Smooth muscle cell (in vitro differentiated cells): ENCODE data around the gene OR56B4. TPM values are rescaled to one million over a fixed set of nuclear protein-coding genes. Genes with fewer than 3 reads are reported as not detected.

Experiments
- DNase-seq: peaks from one replicate; lab custom pipeline; 2025; ENCODE audit not compliant: unreplicated experiment; lab: John Stamatoyannopoulos, UW
- H2AFZ ChIP-seq: fragments of 200-600 bp; sonication (generic); 2 replicates; pipeline ENCODE4 v1.6.0; 2016; ENCODE audit warnings: antibody characterized with exemption, low read depth, mild to moderate bottlenecking
- H3F3A ChIP-seq: fragments of 200-600 bp; sonication (generic); 2 replicates; pipeline ENCODE4 v1.6.0; 2017; ENCODE audit warnings: antibody characterized with exemption, low read depth
- H3K27ac ChIP-seq: fragments of 200-600 bp; sonication (generic); 2 replicates; pipeline ENCODE4 v1.5.1; 2016; ENCODE audit warnings: low read depth, mild to moderate bottlenecking
- H3K27me3 ChIP-seq: fragments of 200-600 bp; sonication (generic); 2 replicates; pipeline ENCODE4 v1.6.1; 2016; ENCODE audit warnings: low read depth, mild to moderate bottlenecking
- H3K36me3 ChIP-seq: fragments of 200-600 bp; sonication (generic); 2 replicates; pipeline ENCODE4 v1.5.1; 2016; ENCODE audit warnings: low read depth
- H3K4me1 ChIP-seq: fragments of 200-600 bp; sonication (generic); 2 replicates; pipeline ENCODE4 v1.5.1; 2016; ENCODE audit warnings: low read depth
- H3K4me2 ChIP-seq: fragments of 200-600 bp; sonication (generic); 2 replicates; pipeline ENCODE4 v1.6.0; 2016; ENCODE audit warnings: mild to moderate bottlenecking
- H3K4me3 ChIP-seq: fragments of 200-600 bp; sonication (generic); 2 replicates; pipeline ENCODE4 v1.5.1; 2016; ENCODE audit warnings: mild to moderate bottlenecking
- H3K79me2 ChIP-seq: fragments of 200-600 bp; sonication (generic); 2 replicates; pipeline ENCODE4 v1.6.0; 2016; ENCODE audit warnings: low read depth, mild to moderate bottlenecking
- H3K9ac ChIP-seq: fragments of 200-600 bp; sonication (generic); 2 replicates; pipeline ENCODE4 v1.6.0; 2016; ENCODE audit warnings: low read depth
- H3K9me3 ChIP-seq: fragments of 200-600 bp; sonication (generic); replicated peaks from 2 replicates; pipeline ENCODE4 v1.5.1; 2016; ENCODE audit warnings: low read depth
- H4K20me1 ChIP-seq: fragments of 200-600 bp; sonication (generic); 2 replicates; pipeline ENCODE4 v1.6.0; 2016; ENCODE audit warnings: low read depth
- CTCF ChIP-seq: fragments of 200-600 bp; sonication (generic); IDR thresholded peaks from 2 replicates; pipeline ENCODE4 v1.5.1; 2017; ENCODE audit warnings: borderline replicate concordance, mild to moderate bottlenecking, antibody characterized with exemption; ENCODE audit not compliant: insufficient read depth, poor library complexity, severe bottlenecking
- WGBS: methylation state at CpG from one replicate; pipeline ENCODE4 v1.1.7; 2016; ENCODE audit warnings: low lambda C conversion rate; 5-methylcytosine and 5-hydroxymethylcytosine counted together
- polyA plus RNA-seq: library from polyadenylated mRNA; unstranded; fragments of >200 nt; fragmentation: Nextera tagmentation; extraction: Ambion mirVana; gene quantifications from 2 replicates; pipeline ENCODE4 v1.2.1, GENCODE V29; 2016
- total RNA-seq: library from RNA; depleted of rRNA; stranded (reverse); fragments of >200 nt; gene quantifications from 2 replicates; pipeline ENCODE4 v1.2.3, GENCODE V29; 2014

OR56B4 gene
- total and polyA plus RNA-seq, 2 experiments from 2014 or later = not detected

GRCh38 chr11:6124245-6124644 lies 16.8 kb downstream of the OR56B4 start:
- Histone ChIP-seq H3K4me1 (no peaks in the 10 kb centered on the region), H3K9me3 (no peaks in the 10 kb centered on the region), H3K27ac (no peak overlapping the region), H3K79me2 (no peaks in the 10 kb centered on the region), H3F3A (no peaks in the 10 kb centered on the region), H2AFZ (no peak overlapping the region), H3K4me2 (no peak overlapping the region), H3K4me3 (no peak overlapping the region), H4K20me1 (no peaks in the 10 kb centered on the region), H3K27me3 (no peaks in the 10 kb centered on the region), H3K36me3 (no peaks in the 10 kb centered on the region), H3K9ac (no peak overlapping the region)
- 66% methylated on average over 3 of the region's 3 CpGs for WGBS
- no peak for DNase-seq
- no peak for TF ChIP-seq CTCF

GRCh38 chr11:6127881-6128280 lies 20.4 kb downstream of the OR56B4 start:
- Histone ChIP-seq H4K20me1 (no peaks in the 10 kb centered on the region), H3K4me1 (no peaks in the 10 kb centered on the region), H3F3A (no peaks in the 10 kb centered on the region), H3K9ac (no peak overlapping the region), H2AFZ (no peak overlapping the region), H3K9me3 (no peaks in the 10 kb centered on the region), H3K36me3 (no peaks in the 10 kb centered on the region), H3K4me2 (no peak overlapping the region), H3K4me3 (no peak overlapping the region), H3K79me2 (no peaks in the 10 kb centered on the region), H3K27ac (no peak overlapping the region), H3K27me3 (no peaks in the 10 kb centered on the region)
- TF ChIP-seq CTCF = no peak
- no peak for DNase-seq
- 64% methylated on average over 4 of the region's 4 CpGs for WGBS

- no peaks in the 10 kb centered on the region for H3K79me2 ChIP-seq
- 97% methylated on average over 1 of the region's 1 CpG for WGBS
- no peak overlapping the region for H3K4me2 ChIP-seq
- no peaks in the 10 kb centered on the region for H3K36me3 ChIP-seq
- TF ChIP-seq CTCF = no peak
- H2AFZ ChIP-seq = no peak overlapping the region
- no peak overlapping the region for H3K4me3 ChIP-seq
- no peaks in the 10 kb centered on the region for H4K20me1 ChIP-seq
- H3K27ac ChIP-seq = no peak overlapping the region
- no peak for DNase-seq
- H3K9me3 ChIP-seq = no peaks in the 10 kb centered on the region
- H3K4me1 ChIP-seq = no peaks in the 10 kb centered on the region
- H3F3A ChIP-seq = no peaks in the 10 kb centered on the region
- H3K9ac ChIP-seq = no peak overlapping the region
- H3K27me3 ChIP-seq = no peaks in the 10 kb centered on the region
Observed at GRCh38 chr11:6129011-6129410, 21.5 kb downstream of the OR56B4 start.

GRCh38 chr11:6129635-6130034 lies 22.2 kb downstream of the OR56B4 start:
- DNase-seq = no peak
- no peaks in the 10 kb centered on the region for H3K79me2 ChIP-seq
- no peaks in the 10 kb centered on the region for H3K4me1 ChIP-seq
- no peaks in the 10 kb centered on the region for H3K27me3 ChIP-seq
- H3K9ac ChIP-seq = no peak overlapping the region
- no peak overlapping the region for H3K4me3 ChIP-seq
- no peak for TF ChIP-seq CTCF
- no peak overlapping the region for H3K27ac ChIP-seq
- WGBS = 84% methylated on average over 1 of the region's 1 CpG
- H4K20me1 ChIP-seq = no peaks in the 10 kb centered on the region
- no peaks in the 10 kb centered on the region for H3K36me3 ChIP-seq
- no peak overlapping the region for H2AFZ ChIP-seq
- H3K4me2 ChIP-seq = no peak overlapping the region
- no peaks in the 10 kb centered on the region for H3K9me3 ChIP-seq
- H3F3A ChIP-seq = no peaks in the 10 kb centered on the region
